ENCODE results near the gene CIB2.

DNA sequence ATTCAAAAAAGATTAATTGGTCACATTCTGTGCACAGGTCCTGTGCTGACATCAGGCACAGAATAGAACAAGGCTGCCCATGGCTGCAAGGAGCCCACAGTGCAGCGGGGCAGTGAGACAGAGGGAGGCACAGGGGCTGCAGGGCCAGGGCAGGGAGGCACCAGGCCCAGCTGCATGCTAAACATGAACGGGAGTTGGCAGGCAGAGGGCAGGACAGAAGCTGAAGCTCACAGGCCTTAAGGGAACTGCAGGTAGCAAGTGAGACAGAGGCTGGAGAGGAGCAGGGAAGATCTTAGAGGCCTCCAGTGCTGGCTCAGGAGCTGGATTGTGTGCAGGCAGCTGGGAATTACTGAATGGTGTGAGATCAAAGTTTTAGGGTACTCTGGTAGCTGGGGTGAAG is 44.1 kb upstream of the CIB2 start:
- TF ChIP-seq GABPA (IDR thresholded peaks at IDR 0.05; ENCODE audit: low read depth) (no peak), POLR2AphosphoS5 (IDR thresholded peaks at IDR 0.05; ENCODE audit: low read depth, low read length) (no peak), SIN3A (IDR thresholded peaks at IDR 0.05; ENCODE audit: borderline replicate concordance, low read depth, low read length) (no peak), EP300 (IDR thresholded peaks at IDR 0.05; ENCODE audit: borderline replicate concordance in 1 of 2, low read depth in 1 of 2, low read length in 1 of 2) (no peak), TAF1 (IDR thresholded peaks at IDR 0.05; ENCODE audit: borderline replicate concordance, low read depth, low read length) (no peak)
- TF ChIP-seq, protein P1, sequence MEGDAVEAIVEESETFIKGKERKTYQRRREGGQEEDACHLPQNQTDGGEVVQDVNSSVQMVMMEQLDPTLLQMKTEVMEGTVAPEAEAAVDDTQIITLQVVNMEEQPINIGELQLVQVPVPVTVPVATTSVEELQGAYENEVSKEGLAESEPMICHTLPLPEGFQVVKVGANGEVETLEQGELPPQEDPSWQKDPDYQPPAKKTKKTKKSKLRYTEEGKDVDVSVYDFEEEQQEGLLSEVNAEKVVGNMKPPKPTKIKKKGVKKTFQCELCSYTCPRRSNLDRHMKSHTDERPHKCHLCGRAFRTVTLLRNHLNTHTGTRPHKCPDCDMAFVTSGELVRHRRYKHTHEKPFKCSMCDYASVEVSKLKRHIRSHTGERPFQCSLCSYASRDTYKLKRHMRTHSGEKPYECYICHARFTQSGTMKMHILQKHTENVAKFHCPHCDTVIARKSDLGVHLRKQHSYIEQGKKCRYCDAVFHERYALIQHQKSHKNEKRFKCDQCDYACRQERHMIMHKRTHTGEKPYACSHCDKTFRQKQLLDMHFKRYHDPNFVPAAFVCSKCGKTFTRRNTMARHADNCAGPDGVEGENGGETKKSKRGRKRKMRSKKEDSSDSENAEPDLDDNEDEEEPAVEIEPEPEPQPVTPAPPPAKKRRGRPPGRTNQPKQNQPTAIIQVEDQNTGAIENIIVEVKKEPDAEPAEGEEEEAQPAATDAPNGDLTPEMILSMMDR (IDR thresholded peaks at IDR 0.05): no peak
- TF ChIP-seq, protein P2, sequence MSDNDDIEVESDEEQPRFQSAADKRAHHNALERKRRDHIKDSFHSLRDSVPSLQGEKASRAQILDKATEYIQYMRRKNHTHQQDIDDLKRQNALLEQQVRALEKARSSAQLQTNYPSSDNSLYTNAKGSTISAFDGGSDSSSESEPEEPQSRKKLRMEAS (IDR thresholded peaks at IDR 0.05; ENCODE audit: low read depth): no peak
- TF ChIP-seq, protein P3, sequence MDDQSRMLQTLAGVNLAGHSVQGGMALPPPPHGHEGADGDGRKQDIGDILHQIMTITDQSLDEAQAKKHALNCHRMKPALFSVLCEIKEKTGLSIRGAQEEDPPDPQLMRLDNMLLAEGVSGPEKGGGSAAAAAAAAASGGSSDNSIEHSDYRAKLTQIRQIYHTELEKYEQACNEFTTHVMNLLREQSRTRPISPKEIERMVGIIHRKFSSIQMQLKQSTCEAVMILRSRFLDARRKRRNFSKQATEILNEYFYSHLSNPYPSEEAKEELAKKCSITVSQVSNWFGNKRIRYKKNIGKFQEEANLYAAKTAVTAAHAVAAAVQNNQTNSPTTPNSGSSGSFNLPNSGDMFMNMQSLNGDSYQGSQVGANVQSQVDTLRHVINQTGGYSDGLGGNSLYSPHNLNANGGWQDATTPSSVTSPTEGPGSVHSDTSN (IDR thresholded peaks at IDR 0.05): no peak
- TF ChIP-seq, protein P4, sequence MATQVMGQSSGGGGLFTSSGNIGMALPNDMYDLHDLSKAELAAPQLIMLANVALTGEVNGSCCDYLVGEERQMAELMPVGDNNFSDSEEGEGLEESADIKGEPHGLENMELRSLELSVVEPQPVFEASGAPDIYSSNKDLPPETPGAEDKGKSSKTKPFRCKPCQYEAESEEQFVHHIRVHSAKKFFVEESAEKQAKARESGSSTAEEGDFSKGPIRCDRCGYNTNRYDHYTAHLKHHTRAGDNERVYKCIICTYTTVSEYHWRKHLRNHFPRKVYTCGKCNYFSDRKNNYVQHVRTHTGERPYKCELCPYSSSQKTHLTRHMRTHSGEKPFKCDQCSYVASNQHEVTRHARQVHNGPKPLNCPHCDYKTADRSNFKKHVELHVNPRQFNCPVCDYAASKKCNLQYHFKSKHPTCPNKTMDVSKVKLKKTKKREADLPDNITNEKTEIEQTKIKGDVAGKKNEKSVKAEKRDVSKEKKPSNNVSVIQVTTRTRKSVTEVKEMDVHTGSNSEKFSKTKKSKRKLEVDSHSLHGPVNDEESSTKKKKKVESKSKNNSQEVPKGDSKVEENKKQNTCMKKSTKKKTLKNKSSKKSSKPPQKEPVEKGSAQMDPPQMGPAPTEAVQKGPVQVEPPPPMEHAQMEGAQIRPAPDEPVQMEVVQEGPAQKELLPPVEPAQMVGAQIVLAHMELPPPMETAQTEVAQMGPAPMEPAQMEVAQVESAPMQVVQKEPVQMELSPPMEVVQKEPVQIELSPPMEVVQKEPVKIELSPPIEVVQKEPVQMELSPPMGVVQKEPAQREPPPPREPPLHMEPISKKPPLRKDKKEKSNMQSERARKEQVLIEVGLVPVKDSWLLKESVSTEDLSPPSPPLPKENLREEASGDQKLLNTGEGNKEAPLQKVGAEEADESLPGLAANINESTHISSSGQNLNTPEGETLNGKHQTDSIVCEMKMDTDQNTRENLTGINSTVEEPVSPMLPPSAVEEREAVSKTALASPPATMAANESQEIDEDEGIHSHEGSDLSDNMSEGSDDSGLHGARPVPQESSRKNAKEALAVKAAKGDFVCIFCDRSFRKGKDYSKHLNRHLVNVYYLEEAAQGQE (IDR thresholded peaks at IDR 0.05; ENCODE audit: low read depth, low read length): no peak
